Measurements from ENCODE around the gene MAML3.

Gene MAML3

DNA sequence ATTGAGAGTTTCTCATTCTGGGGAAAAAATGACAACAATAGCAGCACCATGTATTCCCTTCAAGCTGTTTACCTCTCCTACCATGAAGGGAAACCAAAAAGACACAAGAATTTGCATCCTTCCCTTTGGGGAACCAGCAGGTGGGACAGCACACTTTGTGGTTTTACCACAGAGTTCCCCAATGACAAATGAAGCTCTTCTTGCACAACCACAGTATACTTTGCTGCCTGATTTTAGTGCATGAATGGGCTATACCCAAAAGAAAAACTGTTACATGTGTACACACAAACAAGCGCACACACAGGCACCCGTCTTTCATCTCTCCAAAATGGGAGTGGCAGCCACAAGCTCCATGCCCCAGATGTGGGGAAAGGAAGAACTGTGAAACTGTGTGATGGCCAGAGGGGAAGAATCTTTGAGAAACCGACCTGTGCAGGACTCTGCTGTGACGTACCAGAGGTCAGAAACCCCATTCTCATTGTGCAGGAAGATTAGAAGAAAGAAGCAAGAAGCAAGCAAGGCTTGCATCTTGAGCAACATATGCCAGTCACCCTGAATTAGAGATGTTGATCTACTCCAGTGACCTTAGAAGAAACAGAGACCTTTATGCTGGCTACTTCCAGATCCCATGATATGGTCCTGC, 2.7 kb upstream of the MAML3 start:
- DNase-seq (ENCODE audit: low read depth): no peak

DNA sequence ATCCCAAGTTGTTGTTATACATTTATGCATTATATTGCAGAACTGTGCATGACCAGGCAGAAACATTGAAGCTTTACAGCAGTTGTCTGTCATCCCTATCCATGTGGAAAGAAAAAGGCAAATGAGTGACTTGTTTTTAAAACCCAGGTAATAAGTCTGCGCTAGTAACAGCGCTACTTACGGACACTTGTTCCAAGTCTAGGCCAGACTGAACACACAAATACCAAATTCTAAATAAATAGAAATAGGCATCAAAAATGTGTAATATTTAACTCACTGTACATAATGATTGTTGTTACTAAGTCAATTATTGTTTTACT, 548 bp upstream of the MAML3 start:
- DNase-seq (ENCODE audit: low read depth): no peak

DNA sequence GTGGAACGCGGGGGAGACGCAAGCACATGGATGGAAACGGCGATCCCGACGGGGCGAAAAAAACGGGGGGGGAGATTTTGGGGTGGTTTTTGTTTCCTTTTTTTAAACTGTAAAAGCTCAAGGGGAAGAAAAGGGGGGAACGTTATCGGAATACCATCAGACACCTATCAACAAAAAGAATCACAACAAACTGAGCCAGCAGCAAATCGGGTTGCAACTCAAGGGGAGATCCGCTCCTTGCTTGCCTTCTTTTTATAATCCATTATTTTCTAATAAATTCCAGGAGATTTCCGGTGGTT, 616 bp downstream of the MAML3 start:
- DNase-seq (ENCODE audit: low read depth): no peak

DNA sequence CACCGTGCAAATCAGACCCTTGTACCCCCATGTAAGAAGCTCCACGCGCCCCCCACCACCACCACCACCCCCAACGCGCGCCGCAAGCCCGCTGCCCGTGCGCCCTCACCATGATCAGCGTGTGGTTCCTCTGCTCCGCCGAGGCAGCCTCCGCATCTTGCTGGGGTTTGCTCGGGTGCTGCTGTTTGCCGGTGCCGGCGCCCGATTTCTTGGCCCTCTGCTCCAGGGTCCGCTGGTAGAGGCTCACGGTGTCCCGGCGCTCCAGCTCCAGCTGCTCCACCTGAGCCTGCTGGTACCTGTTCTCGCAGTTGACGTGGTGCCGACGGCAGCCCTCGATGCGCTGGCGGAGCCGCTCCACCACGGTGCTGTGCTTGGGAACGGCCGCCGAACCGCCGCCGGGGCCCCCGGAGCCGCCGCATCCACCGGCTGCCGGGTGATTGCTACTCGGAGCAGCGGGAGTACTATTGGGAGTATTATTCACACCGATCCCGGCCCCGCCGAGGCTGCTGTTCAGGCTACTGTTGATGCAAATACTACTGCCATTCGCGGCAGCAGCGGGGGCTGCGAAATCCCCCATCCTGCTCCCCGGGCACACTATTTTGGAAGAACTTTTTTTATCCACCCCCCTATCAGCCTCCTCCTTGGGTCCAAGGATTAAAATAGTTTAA, 1.1 kb downstream of the MAML3 start:
- no peak for DNase-seq (ENCODE audit: low read depth)

DNA sequence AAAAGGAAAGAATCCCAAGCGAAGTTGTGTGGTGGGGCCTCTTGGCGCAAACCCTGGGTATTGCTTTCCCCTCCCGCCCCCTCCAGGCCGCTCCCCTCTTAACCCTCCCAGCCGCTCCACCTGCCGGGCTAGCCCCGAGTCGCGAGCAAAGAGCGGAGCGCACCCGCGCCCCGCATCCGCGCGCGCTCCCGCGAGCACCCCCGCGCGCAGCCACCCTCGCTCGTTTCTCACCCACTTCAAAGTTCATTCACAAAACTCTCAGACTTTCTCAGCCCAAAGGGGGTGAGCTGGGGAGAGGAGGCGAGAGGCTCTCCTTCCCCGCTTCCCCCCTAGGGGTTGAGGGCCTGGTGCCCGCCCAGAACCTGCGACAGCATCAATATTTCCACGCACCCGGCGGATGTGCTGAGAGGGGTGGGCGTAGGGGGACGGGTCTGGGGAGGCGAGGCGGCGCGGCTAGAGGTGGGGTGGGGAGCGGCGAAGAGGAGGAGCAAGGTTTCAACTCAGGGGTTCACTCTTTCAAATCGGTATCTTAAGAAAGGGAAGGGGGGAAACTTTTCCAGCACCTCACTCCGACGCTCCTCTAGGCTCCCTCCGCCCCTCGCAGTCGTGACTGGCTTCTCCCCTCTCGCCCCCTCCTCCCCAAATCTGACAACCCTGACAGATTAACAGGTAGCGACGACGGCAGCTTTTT, 1.8 kb downstream of the MAML3 start:
- DNase-seq (ENCODE audit: low read depth): no peak

DNA sequence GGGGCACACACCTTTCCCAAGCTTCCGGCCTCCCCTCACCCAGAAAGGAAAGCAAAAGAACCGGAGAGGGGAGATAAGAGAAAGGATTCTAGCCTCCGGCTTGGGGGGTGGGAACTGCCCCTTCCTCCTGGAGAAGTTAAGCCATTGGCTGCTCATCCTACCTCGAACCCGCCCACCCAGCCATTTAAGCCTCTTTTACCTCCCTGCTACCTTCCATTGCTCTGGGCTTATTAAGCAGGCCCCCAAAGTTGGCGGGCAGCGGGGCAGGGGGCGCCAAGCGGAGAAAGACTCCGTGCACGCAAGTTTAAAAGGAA, 2.3 kb downstream of the MAML3 start:
- DNase-seq (ENCODE audit: low read depth): peak; percentile 55

DNA sequence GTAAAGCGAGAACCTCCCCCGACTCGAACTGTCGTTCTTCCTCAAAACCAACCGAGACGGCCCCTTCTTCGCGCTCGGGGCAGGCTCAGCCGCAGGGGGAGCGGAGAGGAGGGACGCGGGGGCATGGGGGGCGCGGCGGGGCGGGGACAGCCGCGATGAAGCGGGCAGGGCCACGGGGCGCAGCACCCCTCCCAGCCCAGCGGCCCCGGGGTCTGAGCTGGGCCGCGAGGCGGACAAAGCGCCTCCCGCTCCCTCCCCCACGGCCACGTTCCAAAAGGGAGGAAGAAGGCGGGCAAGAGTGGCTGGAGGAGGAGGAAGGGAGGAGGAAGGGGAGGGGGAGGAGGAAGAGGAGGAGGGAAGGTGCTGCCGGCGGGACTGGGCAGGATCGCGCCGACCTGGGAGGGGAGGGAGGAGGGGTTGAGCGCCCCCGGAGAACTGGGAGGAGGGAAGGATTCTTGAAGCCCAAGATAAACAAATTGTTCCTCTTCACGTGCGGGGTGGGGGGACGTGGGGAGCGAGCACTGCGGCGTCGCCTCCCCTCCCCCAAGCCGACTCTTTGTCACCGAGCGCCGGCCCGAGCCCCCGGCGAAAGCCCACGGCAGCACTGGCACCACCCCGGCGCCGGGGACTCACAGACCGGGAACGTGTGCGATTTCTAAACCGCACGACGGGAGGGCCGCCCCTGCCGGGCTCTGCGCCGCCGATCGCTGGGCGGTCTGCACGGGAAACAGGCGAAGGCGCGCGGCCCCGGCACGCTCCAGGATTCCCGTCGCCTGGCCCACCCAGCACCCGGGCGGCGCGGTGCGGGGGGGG, 2.9 kb downstream of the MAML3 start:
- peak; percentile 72 for DNase-seq (ENCODE audit: low read depth)

DNA sequence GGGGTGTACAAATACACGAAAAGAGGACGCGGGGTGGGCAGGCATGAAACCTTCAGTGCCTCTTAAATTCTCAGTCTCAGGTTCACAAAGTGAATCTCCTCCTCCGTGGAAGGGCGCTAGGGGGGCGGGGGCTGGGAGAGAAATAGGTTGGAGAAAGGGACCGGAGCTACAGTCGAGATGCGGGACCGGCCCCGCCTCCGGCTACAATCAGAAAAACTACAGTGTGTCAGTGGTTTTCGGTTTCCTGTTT, 3.4 kb downstream of the MAML3 start:
- DNase-seq (ENCODE audit: low read depth): peak; percentile 86

DNA sequence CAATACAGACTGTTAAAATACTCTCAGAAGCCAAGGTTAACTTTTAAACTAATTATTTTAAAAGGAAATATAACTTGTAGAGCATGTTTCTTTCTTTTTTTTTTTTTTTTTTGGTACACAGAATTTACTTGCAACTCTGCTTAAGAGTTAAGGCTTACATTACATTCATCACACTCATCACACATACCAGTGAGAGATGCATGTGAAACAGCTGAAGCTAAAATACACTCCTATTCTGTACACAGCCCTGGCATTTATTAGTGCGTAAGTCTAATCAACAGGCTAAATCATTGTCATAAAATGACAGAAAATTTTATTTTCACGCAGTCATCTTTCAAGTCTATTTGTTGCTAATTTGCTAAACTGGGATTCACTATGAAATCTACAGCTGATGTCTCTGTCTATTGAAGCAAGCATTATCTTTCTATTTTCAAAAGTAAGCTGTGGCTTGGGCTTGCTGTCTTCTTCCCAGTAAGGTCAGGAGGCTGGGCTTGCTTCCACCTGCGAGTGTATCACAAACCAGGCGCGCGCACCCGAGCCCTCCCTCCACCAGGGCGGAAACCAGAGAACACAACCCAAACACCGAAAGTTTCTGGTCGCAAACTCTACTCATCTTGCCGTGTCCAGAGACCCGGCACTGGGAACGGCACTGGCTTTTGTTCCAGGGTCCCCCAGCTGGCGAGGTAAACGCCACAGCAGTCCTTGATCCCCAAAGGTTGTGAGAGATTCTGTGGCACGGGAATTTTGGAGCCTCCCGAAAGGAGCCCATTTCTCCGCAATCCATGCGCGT, 3.9 kb downstream of the MAML3 start:
- DNase-seq (ENCODE audit: low read depth): no peak

DNA sequence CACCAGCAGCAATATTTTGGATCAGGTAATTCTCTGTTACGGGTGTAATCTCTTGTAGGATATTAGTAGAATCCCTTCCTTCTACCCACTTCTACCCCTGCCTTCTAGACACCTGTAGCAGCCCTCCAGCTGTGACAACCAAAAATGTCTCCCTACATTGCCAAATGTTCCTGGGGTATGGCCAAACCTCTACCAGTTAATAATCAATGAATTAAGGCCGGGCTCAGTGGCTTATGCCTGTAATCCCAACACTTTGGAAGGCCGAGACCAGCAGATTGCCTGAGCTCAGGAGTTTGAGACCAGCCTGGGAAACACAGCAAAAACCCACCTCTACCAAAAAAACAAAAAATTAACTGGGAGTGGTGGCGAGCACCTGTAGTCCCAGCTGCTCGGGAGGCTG, 9.9 kb downstream of the MAML3 start:
- DNase-seq (ENCODE audit: low read depth): no peak

DNA sequence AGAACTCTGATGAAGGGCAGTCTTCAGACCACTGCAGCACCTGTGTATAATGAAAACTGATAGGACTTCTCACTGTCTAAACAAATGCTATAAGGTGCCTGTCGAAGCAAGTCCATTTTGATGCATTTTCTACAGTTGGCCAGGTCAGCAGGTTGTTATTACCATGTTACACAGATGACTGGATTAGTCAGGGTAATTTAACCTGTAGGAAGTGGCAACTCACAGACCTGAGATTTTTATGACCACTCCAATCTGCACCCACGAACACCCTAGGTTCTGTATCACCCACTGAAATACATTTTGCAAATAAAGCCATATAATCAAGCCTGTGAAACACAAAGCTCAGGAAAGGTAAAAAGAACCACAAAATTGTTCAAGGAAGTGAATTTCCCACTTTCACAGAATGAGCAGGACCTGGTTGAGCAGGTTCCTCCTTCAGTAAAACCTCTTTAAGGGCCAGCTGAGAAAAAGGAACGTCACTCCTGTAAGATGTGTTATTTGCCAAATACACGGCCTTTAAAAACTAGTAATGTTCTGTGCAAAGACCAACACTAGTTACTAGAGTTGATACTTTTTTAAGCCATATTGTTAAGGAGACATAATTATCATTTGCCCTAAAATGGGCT, 12.7 kb downstream of the MAML3 start:
- no peak for DNase-seq (ENCODE audit: low read depth)

DNA sequence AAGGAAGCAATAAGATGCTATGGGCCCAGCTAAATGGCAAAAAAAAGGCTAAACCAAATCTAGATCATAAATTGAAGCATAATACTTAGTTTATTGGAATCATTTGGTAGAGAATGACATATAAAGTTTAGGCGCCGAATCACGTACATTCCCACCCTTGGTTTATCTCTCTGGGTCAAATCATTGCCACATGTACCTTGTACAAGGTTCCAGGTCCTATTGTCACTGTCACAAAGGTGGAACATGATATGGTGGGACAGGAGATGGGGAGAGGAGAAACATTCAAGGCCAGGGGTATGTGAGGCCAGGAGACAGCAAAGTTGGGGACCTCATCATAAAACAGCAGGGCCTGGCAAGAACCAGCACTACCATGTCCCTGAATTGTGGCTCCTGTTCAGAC, 13.4 kb downstream of the MAML3 start:
- DNase-seq (ENCODE audit: low read depth): no peak

DNA sequence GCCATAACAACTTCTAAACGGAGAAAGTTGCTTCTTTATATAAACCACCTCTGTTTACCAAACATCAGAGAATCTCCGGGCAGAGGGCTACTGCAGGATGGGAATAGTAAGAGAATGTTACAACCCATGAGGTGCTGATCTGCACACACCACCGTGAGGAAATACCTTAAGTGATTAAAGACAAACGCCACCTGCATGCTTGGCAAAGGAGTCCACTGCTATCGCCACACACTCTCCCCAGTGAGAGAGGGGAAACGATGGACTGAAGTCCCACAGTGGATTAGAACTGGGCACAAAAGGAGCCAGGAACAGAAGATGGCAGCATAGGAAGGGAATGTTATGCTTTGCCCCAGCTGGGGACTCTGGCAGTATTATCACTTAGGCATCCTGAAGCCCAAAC, 15.6 kb downstream of the MAML3 start:
- DNase-seq (ENCODE audit: low read depth): no peak

DNA sequence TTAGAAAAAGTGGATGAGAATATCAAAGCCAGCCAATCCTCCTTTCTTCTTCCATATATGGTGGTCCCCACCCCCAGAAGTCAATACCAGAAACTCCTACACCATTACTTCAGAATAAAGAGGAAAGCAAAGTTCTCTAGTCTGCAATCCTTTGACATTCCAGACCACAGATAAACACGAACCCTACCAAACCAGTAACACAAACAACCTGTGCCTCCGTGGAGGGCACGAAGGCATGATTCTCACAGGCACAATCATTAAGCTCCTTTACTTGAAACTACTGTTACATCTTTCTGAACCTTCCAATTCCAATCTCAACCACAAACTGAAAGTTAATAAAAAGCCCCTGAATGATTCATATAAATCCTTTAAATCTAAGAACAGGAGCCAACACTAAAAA, 16.3 kb downstream of the MAML3 start:
- DNase-seq (ENCODE audit: low read depth): no peak

DNA sequence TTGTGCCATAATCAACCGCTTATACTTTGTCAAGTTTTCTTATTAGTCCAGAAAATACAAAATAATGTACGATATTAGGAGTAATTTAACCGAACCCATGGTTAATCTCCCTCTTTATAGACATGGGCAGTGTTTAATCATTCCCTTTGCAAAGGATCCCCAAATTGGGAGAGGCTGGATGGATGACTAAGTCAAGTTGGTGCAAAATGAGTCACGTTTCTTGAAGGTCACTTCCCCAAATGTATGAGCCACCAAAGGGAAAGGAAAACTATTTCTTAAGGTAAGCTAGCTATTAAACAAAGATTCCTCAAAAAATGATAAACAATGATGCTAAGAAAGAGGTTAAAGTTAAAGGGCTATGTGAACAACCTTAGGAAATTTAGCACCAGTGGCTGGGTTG, 17.5 kb downstream of the MAML3 start:
- DNase-seq (ENCODE audit: low read depth): no peak

DNA sequence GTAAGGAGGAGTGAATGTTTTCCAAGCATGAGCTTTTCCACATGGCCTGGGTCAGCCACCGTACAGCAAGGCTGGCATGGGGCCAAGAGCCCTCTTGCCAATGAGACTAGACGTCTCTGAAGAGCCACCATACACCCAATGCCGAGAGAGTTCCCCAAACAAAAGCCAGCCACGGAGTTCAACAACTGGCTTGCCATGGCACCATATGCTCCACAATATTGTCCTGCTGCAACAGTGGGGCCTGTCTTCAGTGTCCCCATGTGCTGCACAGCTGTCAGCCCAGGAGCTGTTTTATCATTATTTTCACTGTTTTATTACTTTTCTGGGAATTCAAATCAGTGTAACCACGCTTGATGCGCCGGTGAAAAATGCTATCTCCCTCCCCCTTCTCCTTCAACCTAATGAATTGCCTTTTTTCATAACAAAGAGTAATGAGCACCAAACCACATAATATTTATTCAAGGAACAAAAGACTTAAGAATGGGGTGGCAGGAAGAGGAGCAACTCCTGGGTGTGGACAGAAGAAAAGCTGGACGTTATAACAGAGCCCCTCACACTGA, 18.4 kb downstream of the MAML3 start:
- DNase-seq (ENCODE audit: low read depth): no peak

DNA sequence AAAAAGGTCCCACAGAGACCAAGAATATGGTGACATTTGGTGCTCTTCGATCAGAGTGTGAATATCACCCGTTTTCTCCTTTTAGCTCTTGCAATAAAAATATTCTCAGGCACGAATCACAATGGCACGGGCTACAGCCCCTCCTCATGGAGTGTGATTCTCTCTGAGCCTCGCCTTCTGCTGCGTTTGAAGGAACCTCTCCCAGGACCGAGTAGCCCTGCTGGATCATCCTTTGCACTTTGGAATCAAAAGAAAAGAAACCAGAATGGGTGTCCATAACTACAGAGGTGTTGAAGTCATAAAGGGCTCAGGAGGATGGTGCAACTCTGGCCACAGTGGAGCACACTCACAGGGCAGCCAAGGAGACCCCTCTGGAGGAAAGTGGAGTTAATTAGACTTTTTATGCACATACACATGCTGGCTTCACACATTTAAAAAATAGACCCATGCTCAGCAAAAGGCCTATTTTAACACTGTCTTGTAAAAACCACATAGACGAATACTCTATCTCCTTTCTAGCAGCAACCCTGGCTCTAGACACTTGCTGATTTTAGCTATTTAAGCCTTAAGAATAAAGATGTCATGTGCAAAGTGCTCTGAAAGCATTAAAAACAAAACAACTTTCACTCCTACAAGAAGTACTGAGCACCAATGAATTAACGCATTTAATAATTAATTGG, 19.1 kb downstream of the MAML3 start:
- DNase-seq (ENCODE audit: low read depth): no peak

DNA sequence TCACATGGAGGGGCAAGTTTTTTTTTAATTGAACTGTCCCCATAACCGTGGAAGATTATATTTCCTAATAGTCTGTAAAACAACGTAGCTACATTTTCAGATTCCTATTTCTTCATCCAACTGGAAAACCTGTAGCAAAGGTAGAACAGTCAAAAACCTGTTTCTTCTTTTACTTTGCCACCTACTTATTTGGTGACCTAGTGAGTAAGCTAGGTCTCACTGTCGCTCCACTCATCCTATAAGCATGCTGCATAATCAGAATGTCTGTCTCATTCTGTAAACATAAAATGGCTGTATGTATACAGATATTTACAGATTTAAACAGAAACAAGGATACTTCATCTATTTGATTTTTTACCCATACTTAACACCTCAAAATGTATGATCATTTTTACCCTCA, 20.4 kb downstream of the MAML3 start:
- no peak for DNase-seq (ENCODE audit: low read depth)

DNA sequence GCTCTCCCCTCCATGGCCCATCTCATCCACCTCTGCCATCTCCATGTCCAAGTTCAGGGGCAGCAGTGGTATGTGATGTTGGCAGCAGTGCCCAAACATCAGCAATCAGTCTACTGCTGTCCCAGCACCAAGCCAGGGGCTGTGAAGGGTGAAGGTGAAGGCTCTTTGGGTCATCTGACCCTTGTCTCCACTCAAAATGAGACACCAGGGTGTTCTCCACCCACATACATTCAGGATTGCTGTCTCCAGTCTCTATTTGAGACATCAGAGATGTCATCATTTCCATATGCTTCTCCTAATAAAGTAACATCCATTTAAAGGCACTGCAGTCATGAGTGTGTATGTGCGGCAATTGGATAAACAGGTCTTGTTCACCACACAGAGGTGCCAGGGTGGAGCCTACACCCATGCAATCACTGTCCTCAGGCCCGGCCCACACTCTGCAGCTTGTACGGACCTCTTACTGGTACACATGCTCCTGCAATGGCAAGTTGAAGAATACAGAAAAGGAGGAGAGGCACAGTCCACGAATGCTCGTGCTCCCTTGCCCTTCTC, 22.2 kb downstream of the MAML3 start:
- DNase-seq (ENCODE audit: low read depth): no peak

DNA sequence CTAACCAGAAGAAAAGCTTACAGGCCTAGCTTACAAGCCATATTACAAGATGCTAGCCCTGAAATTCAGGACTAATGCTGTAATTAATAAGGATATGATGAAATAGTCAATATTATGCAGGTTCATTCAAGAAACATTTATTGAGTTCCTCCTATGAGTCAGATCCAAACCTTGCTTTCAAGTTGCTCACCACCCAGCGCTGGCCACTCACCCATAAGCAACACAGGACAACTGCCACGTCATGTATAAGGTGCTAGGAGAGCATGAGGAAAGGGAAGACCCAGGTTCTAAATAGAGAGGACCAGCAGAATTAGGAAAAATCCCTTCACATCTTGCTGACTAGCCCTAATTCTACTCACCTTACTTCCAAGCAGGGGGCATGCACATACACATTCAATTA, 23.3 kb downstream of the MAML3 start:
- peak; percentile 76 for DNase-seq (ENCODE audit: low read depth)

DNA sequence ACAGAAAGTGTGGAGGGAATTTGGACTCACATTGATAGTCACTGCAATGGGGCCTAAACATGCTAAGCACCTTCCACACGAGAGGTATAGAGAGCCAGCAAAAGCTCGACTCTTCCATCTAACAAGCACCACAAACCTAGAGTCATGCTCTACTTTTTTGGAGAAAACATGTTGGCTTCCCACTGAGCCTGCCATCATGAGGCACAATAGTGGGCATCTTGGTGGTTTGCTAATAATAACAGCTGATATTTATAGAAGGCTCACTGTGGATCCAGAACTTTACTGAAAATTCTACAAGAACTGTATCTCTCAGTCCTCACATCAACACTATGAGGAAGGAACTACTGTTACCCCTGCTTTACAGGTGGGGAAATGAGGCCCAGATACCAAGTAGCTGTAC, 26.6 kb downstream of the MAML3 start:
- no peak for DNase-seq (ENCODE audit: low read depth)
